HG03175 (cell line): ENCODE measurements around the gene MYG1.

ENCODE experiments used
- ATAC-seq: cut with Tn5 transposase; IDR thresholded peaks from one replicate; pipeline ENCODE4 v1.9.1; 2021; ENCODE audit warnings: mild to moderate bottlenecking, moderate library complexity; ENCODE audit not compliant: unreplicated experiment

MYG1 gene, protein sequence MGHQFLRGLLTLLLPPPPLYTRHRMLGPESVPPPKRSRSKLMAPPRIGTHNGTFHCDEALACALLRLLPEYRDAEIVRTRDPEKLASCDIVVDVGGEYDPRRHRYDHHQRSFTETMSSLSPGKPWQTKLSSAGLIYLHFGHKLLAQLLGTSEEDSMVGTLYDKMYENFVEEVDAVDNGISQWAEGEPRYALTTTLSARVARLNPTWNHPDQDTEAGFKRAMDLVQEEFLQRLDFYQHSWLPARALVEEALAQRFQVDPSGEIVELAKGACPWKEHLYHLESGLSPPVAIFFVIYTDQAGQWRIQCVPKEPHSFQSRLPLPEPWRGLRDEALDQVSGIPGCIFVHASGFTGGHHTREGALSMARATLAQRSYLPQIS

DNA sequence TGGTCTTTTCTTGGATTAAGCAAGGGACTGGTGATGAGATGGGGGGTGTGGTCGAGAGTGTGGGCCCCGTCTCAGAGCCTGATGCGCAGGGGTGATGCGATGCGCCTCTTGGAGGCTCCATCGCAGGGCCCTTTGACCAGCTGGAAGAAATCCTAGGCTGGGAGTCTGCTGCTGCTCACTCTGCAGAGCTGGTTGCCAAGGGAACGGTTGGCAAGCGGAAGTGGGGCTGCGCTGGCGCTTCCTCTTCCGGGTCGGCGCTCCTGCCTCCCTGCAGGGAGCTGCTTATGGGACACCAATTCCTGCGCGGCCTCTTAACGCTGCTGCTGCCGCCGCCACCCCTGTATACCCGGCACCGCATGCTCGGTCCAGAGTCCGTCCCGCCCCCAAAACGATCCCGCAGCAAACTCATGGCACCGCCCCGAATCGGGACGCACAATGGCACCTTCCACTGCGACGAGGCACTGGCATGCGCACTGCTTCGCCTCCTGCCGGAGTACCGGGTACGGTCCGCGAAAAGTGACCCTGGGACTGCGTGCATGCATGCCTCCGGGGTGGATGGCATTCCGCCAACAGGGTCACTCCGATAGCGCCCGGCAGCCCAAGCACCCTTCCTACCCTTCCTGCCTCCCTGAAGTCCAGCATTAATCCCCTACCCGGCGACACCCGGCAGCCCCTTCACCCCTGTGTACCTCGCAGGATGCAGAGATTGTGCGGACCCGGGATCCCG is at the start of gene MYG1:
Gene MYG1 (plus strand): TSS at position 242 of the 727 bp plus-strand sequence. CDS start 43 bp downstream, at position 285.
- peak; percentile 80 for ATAC-seq

DNA sequence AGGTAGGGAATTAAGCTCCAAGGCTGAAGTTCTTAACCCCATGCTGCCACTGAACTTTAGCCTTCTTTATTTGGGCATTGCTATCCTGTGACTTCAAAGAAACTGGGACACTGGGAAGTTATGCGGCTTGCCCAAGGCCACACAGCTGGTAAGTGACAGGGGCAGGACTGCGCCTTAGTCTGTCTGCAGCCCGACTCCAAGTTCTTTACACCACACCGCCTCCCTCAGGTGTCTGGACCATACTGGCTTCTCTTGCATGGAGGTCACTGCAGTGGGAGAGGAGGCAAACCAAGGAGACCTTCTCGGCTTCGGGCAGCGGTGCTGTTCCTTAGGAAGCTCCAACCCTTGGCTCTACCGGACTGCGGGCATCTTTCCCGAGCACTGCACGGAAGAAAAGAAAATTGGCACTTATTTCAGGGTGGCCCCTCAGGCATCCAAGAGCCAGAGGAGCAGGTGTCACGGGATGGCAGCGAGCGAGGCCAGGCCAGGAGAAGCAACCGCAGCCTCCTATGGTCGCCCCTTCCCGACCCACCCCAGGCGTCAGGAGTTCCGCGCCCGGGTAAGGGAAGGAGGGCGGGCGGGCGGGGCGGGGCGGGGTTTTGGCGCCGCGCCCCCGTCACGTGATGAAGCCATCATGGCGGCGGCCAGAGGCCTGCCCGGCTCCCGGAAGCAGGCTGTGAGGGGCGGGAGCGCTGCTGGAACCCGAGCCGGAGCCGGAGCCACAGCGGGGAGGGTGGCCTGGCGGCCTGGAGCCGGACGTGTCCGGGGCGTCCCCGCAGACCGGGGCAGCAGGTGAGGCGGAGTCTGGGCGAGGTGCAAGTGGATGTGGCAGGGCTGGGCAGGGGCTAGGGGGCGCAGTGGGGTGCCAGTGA is 47.8 kb upstream of the MYG1 start:
- ATAC-seq, result peak; percentile 75

DNA sequence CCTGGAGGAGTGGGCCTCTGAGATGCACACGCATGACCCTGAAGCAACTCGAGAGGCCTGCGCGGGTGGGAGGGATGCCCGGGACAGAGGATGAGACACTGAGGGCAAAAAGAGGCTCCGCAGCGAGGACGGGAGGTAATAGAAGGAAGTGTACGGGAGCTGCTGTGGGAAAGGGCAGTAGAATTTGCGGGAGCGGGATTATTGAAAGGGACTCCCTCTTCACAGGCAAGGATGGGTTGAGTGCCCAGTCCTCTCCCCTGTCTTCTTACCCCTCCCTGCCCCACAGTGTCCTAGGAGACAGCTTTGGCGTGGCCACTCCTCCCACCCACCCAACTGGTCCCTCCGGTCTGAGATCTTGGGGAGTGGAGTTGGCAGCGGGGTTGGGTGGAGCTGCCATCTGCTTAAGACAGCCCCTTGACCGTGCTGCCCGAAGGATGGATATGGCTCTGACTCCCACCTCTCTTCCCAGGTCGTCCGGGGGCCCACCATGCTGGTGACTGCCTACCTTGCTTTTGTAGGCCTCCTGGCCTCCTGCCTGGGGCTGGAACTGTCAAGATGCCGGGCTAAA is 47.1 kb upstream of the MYG1 start:
- ATAC-seq, result no peak

DNA sequence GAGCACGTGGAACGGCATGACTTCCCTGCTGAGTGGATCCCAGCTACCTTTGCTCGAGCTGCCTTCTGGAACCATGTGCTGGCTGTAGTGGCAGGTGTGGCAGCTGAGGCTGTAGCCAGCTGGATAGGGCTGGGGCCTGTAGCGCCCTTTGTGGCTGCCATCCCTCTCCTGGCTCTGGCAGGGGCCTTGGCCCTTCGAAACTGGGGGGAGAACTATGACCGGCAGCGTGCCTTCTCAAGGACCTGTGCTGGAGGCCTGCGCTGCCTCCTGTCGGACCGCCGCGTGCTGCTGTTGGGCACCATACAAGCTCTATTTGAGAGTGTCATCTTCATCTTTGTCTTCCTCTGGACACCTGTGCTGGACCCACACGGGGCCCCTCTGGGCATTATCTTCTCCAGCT is 46.2 kb upstream of the MYG1 start:
- ATAC-seq, result no peak

DNA sequence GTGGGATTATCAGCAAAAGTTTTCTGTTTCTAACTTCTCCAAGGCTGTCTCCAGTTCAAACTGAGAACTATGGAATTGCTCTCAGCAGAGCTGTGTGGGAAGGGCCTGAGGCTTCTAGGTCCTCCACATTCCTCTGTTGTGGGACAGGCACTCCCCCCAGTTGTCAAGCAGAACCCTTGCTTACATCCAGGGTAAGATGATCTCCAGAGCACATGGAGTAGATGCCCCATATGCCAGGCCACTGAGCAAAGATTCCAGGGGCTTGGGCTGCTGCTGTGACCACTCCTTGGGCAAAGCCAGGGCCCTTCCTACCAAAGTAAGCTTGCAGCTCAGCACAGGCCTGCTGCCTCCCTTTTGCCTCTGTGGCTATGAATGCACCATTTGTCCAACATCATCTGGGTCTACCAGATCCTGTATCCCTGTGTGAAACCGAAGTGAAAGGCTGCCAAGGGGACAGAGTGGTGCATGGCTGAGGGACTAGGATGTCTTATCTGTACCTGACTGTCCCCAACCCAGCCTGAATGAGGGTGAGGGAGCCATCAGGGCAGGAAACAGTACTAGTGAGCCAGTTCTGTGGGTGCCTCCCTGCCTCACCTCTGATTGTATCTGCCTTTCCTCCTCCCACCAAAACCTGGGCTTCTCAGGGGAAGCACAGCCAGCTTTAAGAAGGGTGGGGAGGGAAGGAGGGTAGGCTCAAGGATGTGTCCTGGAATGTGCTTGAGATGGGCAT is 44.5 kb upstream of the MYG1 start:
- no peak for ATAC-seq

DNA sequence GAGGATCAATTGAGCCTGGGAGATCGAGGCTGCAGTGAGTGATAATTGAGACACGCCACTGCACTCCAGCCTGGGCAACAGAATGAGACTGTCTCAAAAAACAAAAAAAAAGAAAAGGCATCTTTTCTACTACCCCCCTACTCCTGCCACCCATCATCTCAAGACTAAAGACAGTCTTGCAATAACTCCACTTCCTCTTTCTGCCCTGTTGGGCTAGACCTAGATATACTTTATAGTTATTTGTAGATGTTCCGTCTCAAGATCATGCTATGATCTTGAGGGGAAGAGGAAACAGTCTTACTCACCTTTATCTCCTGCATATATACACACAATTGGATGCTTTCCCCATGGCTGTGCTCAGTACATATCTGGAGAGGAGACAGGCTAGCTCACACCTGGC is 43.5 kb upstream of the MYG1 start:
- peak; percentile 40 for ATAC-seq

DNA sequence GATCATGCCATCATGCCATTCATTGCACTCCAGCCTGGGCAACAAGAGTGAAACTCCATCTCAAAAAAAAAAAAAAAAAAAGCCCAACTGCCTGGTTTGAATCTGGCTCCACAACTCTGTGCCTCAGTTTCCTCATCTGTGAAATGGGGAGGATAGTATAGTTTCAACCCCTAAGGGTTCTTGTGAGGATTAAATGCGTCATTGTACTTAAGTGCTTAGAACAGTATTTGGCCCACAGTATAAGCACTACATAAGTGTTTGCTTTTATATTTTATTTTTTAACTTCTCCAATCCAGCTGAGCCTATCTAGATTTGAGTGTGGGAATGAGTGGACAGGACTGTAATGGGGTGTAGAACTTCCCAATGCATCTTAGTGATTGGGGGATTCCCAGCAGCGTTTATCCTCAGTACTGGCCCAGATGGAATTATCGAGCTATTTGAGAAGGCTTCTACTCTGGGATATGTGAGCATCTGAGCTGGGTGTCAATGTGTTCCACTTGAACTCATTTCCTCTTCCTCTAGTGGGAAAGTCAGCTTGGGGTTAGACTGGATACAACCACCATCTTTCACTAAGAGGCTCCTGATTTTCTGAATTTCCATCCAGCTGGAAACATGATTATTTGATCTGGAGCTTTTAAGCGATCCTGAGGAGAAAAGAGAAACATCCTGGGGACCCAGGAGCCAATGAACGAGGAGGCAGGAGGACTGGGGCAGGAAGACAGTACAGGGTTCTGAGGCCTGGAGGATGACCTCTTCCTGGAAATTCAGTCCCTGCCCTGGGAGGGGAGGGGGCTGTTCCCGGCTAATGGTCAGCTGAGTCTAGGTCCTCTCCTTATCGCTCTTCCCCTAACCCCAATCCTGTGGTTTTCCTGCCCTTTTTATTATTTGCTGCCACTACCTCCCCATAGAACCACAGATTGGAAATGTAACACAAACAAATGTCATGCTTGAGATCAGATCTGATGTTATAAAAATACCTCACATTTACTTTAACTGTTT is 40.7 kb upstream of the MYG1 start:
- ATAC-seq, result no peak

DNA sequence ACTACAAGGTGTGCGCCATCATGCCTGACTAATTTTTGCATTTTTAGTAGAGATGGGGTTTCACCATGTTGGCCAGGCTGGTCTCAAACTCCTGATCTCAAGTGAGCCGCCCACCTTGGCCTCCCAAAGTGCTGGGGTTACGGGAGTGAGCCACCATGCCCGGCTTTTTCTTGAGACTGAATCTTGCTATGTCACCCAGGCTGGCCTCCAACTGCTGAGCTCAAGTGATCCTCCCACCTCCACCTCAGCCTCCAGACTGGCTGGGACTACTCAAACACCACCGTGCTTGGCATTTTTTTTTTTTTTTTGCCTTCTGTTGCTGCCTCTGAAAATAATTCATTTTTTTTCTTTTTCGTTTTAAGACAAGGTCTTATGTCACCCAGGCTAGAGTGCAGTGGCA is 39.6 kb upstream of the MYG1 start:
- no peak for ATAC-seq

DNA sequence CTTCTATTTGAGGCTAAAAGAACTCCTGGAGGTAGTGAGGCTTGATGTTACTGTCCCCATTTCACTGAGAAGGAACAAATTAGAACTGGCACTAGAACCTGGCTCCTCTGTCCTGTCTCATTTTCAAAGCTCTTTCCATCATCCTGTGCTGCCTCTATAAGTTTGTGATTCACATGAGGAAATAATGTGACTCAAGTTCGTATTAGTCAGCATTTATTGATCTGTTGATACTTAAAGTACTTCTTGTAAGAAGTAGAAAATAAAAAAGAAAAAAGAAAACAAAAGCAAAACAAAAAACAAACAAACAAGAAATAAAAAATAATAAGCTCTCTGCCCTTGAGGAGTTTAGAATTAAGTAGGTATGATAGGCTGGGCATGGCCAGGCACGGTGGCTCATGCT is 33.7 kb upstream of the MYG1 start:
- no peak for ATAC-seq

DNA sequence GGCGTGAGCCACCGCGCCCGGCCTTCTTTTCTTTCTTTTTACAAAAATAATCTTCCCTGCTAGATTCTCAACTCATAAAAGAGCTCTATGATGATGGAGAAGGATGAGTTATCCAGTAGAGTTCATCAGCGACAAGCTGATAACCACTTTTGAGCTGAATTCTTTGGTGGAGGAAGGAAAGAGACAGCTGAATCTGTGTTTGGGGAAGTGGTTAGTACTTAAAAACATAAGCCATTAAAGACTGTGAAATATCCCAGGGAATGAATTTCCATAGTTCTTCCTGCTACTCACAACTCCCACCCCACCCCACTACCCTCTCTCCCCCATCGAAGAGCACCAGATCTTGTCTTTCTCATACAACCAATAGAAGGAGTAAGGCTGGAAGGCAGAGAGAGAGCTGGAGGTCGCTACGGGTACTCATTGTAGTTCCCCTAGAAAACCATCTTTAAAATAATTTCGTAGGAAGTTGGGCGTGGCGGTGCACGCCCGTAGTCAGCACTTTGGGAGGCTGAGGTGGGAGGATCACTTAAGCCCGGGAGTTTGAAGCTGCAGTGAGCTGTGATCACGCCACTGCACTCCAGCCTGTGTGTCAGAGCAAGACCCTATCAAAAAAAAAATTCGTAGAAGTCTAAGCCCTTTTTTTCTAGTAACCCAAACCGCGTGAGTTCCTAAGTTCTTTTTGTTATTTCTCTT is 32.0 kb upstream of the MYG1 start:
- ATAC-seq, result peak; percentile 15

DNA sequence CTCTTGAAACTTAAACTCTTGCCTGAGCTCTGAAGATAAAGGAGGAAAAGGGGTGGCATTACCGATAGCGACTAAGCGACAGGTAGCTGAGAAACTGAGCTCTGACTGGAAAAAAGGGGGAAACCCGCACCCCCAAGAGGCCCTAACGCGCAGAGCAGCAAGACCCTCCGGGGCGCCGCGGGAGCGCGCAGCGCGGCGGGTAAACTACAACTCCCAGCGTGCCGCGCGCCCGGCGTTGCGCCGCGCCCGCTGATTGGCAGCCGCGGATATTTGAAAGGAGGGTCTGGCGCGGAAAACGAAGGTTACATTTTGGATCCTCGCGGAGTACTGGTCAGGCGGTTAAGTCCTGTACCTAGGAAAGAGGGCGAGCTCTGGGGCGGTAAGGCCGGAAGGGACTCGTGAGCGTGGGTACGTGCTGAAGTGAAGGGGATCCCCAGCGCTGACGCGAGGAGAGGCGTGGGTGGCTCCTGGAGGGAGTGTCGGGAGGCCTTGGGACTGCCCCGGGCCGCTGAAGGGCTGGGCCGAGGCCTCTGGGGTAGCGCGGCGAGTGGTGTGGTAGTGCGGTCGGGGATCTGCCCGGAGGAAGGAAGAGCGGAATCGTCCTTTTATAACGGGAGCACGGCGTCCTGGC is 31.4 kb upstream of the MYG1 start, which contains the start of gene ESPL1:
Gene ESPL1 (plus strand): TSS at position 301 of the 631 bp plus-strand sequence. CDS start 468 bp downstream, outside the sequence.
- peak; percentile 81 for ATAC-seq

DNA sequence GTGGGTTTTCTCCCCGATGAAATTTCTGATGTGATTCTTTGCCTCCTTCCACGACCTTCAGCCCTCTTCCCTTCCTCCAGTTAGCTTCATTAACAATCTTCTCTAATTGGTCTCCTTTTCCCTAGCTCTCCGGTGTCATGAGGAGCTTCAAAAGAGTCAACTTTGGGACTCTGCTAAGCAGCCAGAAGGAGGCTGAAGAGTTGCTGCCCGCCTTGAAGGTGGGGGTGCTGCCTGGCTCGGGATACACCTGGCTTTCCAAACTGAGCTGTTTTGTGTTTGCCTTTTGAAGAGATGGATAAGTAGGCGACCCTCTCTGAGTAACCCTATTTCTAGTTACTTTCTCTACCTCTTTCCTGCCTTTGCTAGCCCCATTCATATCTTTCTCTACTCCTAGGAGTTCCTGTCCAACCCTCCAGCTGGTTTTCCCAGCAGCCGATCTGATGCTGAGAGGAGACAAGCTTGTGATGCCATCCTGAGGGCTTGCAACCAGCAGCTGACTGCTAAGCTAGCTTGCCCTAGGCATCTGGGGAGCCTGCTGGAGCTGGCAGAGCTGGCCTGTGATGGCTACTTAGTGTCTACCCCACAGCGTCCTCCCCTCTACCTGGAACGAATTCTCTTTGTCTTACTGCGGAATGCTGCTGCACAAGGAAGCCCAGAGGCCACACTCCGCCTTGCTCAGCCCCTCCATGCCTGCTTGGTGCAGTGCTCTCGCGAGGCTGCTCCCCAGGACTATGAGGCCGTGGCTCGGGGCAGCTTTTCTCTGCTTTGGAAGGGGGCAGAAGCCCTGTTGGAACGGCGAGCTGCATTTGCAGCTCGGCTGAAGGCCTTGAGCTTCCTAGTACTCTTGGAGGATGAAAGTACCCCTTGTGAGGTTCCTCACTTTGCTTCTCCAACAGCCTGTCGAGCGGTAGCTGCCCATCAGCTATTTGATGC is 30.6 kb upstream of the MYG1 start:
- ATAC-seq, result no peak

DNA sequence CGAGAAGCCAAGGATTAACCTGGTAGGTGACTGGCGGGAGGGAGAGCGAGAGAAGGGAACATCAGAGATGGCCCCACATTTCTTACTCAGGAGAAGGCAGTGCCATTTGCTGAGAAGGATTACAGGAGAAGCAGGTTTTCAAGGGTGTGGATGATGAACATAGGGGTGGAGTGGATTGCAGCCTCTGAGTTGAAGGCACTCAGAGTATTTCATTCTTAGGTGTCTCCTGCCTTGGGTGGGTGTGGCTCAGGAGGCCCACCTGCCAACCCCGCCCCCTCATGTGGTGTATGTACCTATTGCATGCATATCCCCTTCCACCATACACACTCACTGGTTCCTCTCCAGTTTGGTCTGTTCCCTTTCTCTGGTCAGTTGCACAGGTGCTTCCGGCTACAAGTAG is 25.1 kb upstream of the MYG1 start:
- ATAC-seq, result no peak

DNA sequence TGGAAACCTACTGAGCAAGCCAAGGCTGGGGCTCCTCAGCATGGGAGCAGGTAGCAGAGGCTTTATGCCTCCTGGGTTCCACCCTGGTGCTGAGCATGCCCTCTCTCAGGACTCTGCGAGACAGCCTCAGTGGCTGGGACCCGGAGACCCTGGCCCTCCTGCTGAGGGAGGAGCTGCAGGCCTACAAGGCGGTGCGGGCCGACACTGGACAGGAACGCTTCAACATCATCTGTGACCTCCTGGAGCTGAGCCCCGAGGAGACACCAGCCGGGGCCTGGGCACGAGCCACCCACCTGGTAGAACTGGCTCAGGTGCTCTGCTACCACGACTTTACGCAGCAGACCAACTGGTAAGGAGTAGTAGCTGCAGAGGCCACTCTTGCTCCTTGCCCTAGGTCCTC is 23.0 kb upstream of the MYG1 start:
- ATAC-seq, result no peak

DNA sequence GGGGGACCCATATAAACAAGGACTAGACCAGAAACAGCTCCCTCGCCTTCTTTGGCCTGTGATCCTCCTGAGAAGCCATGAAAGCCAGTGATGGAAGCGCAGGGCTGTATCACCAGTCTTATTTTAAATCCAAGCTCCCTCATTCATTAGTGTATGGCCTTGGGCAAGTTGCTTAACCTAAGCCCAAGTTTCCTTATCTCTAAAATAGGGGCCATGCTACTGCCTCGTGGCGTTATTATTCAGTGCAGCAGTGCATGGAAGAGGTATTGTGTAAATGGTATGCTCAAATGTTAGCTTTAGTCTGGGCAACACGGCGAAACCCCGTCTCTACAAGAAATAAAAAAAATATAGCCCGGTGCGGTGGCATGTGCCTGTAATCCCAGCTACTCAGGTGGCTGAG is 21.5 kb upstream of the MYG1 start:
- ATAC-seq, result no peak

DNA sequence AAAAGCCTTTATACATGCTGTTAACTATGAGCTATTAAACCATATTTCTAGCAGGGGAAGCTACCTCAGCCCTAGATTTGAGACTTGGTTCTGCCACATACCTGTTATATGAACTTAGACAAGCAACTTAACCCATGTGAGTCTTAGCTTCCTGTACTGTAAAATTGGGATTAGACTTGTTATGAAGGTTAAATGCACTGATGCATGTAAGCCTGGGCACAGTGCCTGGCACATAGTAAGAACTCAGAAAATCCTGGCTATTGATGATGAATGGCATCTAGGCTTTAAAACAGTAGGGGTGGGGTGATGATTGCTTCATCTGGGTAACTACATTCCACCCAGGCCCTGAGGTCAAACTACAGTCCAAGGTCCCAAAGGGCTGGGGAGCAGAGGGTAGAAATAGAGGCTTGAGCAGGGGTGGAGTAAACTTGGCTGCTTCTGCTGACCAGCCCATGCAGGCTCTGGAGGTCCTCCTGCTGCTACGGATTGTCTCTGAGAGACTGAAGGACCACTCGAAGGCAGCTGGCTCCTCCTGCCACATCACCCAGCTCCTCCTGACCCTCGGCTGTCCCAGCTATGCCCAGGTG is 20.1 kb upstream of the MYG1 start:
- ATAC-seq, result no peak
